Measurements from ENCODE around the gene PLPPR1.
"Not testable (repeated sequence)": the region's sequence is repeated elsewhere in the genome, so short reads cannot be mapped to it uniquely, and the experiment has no call there.

Gene PLPPR1

DNA sequence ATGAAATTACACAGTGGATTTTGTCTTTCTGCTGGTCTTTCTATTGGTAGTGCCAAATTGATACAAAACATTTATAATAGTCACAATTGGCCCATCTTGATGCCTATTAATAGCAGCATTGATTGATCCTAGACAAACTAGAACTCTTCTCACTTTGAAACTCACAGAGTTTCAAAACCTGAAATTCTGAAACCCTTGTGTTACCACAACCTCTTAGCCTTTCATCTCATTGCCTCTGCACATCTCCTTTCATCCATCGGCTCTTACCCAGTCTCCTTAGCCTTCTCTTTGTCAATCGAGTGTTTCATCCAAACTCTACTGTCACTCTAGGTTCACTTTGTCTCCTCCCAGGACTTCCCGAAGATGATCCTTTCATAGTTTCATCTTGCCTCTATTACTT lies 22.1 kb downstream of the PLPPR1 start:
- DNase-seq, result no peak

GRCh38 chr9:101054657-101055056 lies 26.1 kb downstream of the PLPPR1 start:
- no peak for DNase-seq

DNA sequence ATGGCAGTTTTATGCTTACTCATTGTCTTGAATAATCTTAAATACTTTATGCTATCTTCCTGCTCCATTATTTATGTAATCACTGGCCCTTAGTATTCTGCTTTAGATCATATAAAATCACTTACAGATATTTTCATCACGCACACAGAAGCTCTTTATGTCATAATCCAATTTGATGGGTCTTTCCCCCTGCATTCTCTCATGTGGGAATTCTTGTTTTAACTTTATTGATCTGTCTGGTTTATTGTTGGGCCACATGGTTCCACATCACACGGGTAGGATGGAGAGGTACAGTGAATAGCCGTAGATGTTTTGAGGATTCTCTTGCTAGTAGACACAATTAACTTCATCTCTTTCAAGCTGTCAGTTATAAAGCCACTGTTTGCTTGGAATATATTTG lies 27.0 kb downstream of the PLPPR1 start:
- no peak for DNase-seq

- no peak for DNase-seq
Observed at GRCh38 chr9:101062686-101063085, 34.2 kb downstream of the PLPPR1 start.

DNA sequence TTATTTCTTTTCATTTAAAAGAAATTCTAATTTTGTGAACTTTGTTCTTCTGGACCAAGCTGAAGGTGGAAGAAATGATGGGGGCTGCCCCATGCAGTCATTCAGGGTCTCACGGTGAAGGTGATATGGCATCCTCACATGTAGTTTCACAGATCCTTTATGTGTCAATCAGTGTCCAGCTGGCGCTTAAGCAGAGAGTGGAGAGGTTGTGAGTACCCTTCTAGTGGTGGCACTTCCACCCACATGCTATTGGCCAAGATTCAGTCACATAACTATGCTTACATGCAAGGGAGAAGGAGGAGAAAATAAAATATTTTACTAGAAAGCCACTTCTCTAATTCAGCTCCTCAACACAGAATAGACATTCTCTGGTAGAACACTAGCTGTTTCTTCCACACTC lies 34.7 kb downstream of the PLPPR1 start:
- no peak for DNase-seq

- DNase-seq, result no peak
Observed at GRCh38 chr9:101064206-101064605, 35.7 kb downstream of the PLPPR1 start.

- DNase-seq, result no peak
Observed at GRCh38 chr9:101065930-101066329, 37.4 kb downstream of the PLPPR1 start.

DNA sequence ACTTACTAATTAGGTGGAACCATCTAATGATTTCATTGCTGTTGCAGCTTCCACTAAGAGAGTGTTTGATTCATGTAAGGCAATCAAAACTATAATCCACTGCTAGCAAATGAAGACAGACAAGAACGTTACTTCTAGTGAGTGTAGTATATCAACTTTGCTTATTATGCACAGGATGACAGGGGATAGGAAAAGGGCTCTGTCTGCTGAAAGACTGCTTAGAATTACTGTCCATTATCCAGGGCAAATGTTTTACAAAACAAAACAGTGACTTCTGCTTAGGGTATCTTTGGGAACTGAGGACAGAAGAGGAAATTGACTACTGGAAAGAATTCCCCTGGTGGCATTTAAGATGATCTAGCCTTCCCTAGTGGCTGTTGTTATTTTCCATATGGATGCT lies 40.2 kb downstream of the PLPPR1 start:
- DNase-seq, result no peak

GRCh38 chr9:101072259-101072658 lies 43.7 kb downstream of the PLPPR1 start:
- no peak for DNase-seq

DNA sequence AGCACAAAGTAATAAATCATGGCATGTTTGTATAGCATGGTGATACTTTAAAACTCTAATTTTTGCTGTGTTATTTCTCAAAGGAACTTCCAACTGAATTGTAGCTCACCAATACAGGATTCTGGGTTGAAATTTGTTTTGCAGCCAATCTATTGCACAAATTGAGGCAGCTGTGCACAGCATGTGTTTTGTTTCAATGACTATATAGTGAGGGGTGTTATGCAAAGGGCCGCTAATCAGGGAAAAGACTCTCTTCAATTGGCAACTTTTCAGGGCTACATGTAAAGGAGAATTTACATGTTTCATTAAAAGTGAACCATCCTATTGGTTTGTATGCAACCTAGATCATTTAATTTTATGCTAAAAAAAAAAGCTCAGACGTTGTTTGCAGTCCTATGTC lies 44.6 kb downstream of the PLPPR1 start:
- no peak for DNase-seq

- no peak for DNase-seq
Observed at GRCh38 chr9:101081641-101082040, 53.1 kb downstream of the PLPPR1 start.

- DNase-seq, result no peak
Observed at GRCh38 chr9:101083448-101084202, 55.1 kb downstream of the PLPPR1 start.

DNA sequence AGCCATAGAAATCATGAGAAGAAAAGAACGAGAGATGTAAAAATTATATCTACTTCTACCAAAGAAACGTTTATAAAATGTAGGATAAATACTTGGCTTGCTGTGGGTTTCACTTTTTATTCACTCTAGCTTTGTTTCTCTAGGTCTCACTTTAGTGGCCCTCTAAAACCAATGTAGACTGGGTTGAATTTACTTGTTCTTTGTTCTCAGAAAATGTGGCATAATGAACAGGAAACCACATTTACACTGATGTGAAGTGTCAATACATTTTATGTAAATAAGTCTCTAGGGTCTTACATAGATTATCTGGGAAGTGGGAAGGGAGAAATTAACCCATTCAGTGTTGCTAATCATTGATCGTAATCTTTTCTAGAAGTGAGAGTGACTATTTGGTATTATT lies 58.9 kb downstream of the PLPPR1 start:
- no peak for DNase-seq

DNA sequence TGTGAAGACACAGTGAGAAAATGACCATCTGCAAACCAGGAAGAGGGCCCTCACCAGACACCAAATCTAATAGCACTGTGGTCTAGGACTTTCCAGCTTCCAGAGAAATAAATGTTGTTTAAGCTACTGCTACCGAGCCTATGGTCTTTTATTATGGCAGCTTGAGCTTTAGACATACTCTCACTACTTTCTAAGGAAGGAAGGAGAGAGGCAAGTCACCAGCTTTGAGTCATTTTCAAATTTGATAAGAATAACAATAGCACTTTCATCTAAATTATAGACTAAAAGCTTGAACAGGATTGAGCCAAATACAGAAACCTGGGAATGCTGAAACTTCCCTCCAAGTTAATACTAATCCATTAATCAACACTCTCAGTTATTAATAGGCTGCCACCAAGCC lies 64.4 kb downstream of the PLPPR1 start:
- DNase-seq, result no peak

- DNase-seq, result no peak
Observed at GRCh38 chr9:101093620-101094019, 65.1 kb downstream of the PLPPR1 start.

- DNase-seq, result no peak
Observed at GRCh38 chr9:101094686-101095085, 66.2 kb downstream of the PLPPR1 start.

DNA sequence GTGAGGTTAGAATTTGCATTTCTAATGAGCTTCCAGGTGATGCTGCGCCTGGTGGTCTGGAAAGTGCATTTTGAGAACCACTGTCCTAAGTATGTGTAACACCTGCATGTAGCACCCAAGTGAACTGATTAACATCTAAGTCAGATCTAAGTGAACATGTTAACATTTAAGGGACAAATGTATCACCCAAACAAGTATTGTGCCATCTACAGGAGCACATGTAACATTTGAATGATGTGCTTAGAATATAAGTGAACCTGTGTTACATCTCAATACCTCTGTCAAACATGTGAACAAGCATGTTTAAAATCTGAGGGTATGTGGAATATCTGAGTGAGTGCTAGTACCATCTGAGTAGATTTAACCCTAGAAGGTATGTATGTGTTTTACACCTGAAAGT lies 68.7 kb downstream of the PLPPR1 start:
- DNase-seq, result no peak

GRCh38 chr9:101098392-101098791 lies 69.9 kb downstream of the PLPPR1 start:
- no peak for DNase-seq

DNA sequence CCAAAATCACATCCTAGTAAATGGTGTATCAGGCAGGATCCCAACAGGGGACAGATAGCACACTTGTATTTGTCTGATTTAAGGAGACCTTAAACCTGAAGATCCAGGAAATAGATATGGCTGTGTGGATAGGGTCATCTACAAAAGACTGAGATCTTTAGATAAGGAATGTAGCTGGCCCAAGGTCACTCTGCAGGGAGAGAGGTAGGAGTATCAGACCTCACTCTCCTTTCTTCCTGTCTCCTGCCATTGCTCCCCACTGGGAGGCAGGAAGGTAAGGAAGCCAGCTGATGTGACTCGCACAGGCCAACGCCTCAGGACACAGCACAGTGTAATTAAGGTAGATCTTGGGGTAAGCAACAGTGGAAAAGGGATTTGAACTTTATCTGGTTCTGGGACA lies 85.8 kb downstream of the PLPPR1 start:
- DNase-seq, result no peak

GRCh38 chr9:101115102-101115501 lies 86.6 kb downstream of the PLPPR1 start:
- DNase-seq, result no peak

DNA sequence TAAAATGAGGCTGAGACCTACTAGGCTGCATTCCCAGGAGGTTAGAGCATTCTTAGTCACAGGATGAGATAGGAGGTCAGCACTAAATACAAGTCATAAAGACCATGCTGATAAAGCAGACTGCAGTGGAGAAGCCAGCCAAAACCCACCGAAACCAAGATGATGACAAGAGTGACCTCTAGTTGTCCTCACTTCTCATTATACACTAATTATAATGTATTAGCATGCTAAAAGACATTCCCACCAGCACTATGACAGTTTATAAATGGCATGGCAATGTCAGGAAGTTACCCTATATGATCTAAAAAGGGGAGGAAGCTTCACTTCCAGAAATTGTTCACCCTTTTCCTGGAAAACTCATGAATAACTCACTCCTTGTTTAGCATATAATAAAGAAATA lies 88.6 kb downstream of the PLPPR1 start:
- no peak for DNase-seq

DNA sequence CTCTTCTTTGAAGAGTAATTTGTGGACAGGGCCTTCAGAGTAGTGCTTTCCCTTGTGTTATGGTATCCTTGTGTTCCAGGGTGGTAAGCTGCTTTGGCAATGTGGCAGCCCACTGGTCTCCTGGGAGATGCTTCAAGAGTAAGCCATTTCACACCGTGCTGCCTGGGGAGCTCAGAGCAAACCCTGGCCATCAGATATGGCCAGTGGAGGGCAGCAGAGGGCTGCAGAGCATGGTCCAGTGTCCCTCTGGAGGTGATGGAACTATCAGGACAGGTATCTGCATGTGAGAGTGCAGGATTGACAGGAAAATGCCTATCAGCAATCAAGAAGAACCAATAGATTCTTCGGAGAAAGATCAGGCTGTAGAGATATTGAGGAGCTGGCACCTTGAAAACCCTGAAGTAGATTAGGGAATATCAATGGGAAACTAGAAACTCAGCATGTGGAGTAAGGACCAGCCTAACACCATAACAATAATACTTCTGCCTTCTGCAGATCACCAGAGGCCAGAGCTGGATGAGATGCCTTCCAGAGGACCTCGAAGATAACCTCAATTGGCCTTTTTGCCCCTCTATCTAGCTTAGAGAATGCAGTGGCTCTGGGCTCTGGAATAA lies 90.8 kb downstream of the PLPPR1 start:
- DNase-seq, result no peak

DNA sequence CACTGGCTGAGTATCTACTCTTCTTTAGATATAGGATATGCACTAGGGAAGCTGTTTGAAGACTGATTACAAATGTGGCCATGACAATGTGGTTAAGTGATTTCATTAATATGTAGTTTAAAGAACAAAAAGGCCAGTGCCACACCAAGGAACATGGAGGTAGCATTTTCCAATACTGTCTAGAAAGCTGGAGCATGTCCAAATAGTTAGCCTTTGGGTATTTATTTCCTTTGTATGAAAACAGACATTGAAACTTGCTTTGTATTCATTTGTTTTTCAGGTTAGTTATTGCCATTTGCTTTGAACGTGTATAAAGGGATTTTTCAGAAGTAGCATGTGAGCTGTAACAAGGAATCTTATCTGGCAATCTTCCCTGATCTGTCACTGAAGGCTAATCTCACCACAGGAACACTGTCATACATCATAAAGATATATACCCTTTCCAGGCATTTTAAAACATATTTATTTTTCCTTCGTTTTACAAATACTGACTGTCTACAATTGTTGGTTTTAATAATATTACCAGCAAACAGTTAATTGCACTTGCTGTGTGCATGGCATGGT lies 93.4 kb downstream of the PLPPR1 start:
- DNase-seq, result no peak

DNA sequence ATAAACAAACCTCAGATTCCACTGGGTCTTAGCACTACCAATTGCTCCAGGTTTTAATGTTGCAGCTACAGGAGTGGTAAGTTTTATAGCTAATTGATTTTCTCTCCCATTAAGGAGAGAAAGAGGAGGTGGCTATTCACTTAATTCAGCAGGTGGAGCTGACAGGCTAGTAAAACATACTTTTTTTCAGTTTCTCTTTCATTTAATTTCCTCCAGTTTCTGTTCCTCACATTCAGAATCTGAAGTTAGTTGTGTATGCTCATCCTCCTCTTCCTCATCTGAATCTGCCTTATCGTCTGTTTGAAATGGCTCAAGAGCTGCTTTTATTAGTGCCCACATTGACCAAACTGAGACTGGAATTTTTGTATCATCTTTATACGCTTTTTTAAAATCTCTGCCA lies 98.0 kb downstream of the PLPPR1 start:
- DNase-seq, result no peak

GRCh38 chr9:101127369-101127768 lies 98.8 kb downstream of the PLPPR1 start:
- DNase-seq, result not testable (repeated sequence)

Measured in inflammatory macrophage treated with lipopolysaccharide for 4 hours (primary cell).